Neural progenitor cell (in vitro differentiated cells): ENCODE data around the gene METRNL.

Experiments
- EZH2 ChIP-seq: fragments of 200-600 bp; sonication (generic); IDR thresholded peaks from 2 replicates; pipeline ENCODE4 v1.6.1; 2017; ENCODE audit warnings: antibody characterized with exemption, mild to moderate bottlenecking, moderate library complexity
- EZH2phosphoT487 ChIP-seq: fragments of 200-600 bp; sonication (generic); IDR thresholded peaks from 2 replicates; pipeline ENCODE4 v1.6.1; 2017; ENCODE audit warnings: antibody characterized with exemption
- TF ChIP-seq, protein P1 (sequence below): fragments of 200-600 bp; sonication (generic); IDR thresholded peaks from 2 replicates; pipeline ENCODE4 v1.5.1; 2017; ENCODE audit warnings: antibody characterized with exemption, mild to moderate bottlenecking

DNA sequence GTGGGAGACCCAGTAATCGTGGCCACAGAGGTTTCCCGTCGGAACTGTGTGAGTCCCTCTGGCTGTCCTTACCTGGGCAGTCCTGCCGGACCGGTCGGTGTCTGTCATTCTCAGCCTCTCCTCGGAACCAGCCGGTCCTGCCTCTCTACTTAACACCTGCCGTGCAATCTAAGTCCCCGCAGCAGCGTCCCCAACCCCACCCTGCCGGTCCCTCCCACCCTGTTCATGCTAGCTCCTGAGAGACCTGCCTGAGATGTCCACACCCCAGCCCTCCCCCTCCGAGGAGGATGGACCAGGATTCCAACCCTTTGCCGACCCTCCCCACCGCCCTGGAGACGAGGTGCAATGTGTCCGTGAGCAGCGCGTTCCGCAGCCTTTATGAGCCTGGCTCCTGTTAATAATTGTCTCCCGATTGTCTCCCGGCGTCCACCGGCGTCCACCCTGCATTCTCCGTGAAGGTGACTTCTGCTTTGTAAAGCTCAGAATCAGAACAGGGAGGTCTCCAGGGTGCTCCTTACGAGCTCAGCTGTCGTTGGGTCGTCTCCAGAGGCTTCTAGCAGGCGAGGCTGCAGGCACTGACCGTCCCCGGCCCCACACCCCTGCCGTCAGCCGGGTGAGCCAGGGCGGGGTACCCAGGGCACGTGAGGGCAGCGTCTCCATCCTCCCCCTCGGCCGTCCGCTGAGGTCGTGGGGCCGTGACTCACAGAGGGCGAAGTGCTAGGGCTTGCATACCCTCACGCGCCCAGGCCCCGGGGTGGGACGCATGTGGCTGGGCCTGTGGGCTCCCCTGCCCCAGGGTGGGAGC, 10.1 kb downstream of the METRNL start:
- TF ChIP-seq EZH2, result no peak
- no peak for TF ChIP-seq EZH2phosphoT487
- TF ChIP-seq, protein P1, sequence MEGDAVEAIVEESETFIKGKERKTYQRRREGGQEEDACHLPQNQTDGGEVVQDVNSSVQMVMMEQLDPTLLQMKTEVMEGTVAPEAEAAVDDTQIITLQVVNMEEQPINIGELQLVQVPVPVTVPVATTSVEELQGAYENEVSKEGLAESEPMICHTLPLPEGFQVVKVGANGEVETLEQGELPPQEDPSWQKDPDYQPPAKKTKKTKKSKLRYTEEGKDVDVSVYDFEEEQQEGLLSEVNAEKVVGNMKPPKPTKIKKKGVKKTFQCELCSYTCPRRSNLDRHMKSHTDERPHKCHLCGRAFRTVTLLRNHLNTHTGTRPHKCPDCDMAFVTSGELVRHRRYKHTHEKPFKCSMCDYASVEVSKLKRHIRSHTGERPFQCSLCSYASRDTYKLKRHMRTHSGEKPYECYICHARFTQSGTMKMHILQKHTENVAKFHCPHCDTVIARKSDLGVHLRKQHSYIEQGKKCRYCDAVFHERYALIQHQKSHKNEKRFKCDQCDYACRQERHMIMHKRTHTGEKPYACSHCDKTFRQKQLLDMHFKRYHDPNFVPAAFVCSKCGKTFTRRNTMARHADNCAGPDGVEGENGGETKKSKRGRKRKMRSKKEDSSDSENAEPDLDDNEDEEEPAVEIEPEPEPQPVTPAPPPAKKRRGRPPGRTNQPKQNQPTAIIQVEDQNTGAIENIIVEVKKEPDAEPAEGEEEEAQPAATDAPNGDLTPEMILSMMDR, result no peak
